IMR-90 (cell line): ENCODE measurements around the gene TMEM214. TPM values are rescaled to one million over a fixed set of nuclear protein-coding genes. Genes with fewer than 3 reads are reported as not detected.

Experiments
- ATAC-seq: fragments of 200-7000 bp; cut with Tn5 transposase; 2 replicates; pipeline ENCODE4 v1.9.1; 2020; ENCODE audit warnings: low read depth, mild to moderate bottlenecking, moderate library complexity
- BruUV-seq: library from RNA; stranded (reverse); fragments of 400-500 nt; replicated peaks from 2 replicates; lab custom pipeline; 2021; lab: Mats Ljungman, UMichigan
- CTCF ChIA-PET: fragments of 300-600 bp; formaldehyde crosslinking; extraction: SDS; loops from one replicate; lab custom pipeline; 2021; ENCODE audit warnings: antibody characterized with exemption; lab: Yijun Ruan, JAX
- POLR2A ChIA-PET: fragments of 300-600 bp; sonication (Branson Sonifier 250); formaldehyde crosslinking; loops from one replicate; lab custom pipeline; 2022; ENCODE audit warnings: antibody characterized with exemption; ENCODE audit not compliant: unreplicated experiment; lab: Charles Lee
- DNase-seq: peaks from one replicate; pipeline ENCODE4 v3.0.0; 2013
- H2AFZ ChIP-seq: replicated peaks from 2 replicates; pipeline ENCODE3; 2013; ENCODE audit warnings: low read length, mild to moderate bottlenecking; ENCODE audit not compliant: poor library complexity
- H2AK5ac ChIP-seq: 2 replicates; pipeline ENCODE4 v1.6.1; 2013; ENCODE audit warnings: low read depth, low read length, inconsistent platforms
- H2AK9ac ChIP-seq: replicated peaks from 2 replicates; pipeline ENCODE3; 2013; ENCODE audit warnings: mild to moderate bottlenecking, low read depth, low read length, moderate library complexity; ENCODE audit not compliant: poor library complexity
- H2BK120ac ChIP-seq: 2 replicates; pipeline ENCODE4 v1.6.1; 2013; ENCODE audit warnings: low read depth, low read length, inconsistent platforms
- H2BK15ac ChIP-seq: 3 replicates; pipeline ENCODE4 v1.6.1; 2013; ENCODE audit warnings: low read depth, low read length, inconsistent platforms
- H2BK20ac ChIP-seq: 2 replicates; pipeline ENCODE4 v1.6.1; 2013; ENCODE audit warnings: low read depth, mild to moderate bottlenecking, inconsistent platforms, low read length, moderate library complexity
- H2BK5ac ChIP-seq: 2 replicates; pipeline ENCODE4 v1.6.1; 2013; ENCODE audit warnings: mild to moderate bottlenecking, low read depth, low read length, inconsistent platforms; ENCODE audit not compliant: poor library complexity, severe bottlenecking
- H3K14ac ChIP-seq: replicated peaks from 2 replicates; pipeline ENCODE4 v1.6.1; 2013; ENCODE audit warnings: low read depth, low read length, inconsistent platforms
- H3K18ac ChIP-seq: 2 replicates; pipeline ENCODE4 v1.6.1; 2013; ENCODE audit warnings: low read depth, low read length, control low read depth
- H3K23ac ChIP-seq: 2 replicates; pipeline ENCODE4 v1.6.1; 2013; ENCODE audit warnings: low read depth, low read length, inconsistent platforms
- H3K27ac ChIP-seq: 2 replicates; pipeline ENCODE4 v1.5.1; 2013; ENCODE audit warnings: mild to moderate bottlenecking, control low read depth, low read length; ENCODE audit not compliant: insufficient read depth
- H3K27me3 ChIP-seq: 2 replicates; pipeline ENCODE4 v1.6.1; 2013; ENCODE audit warnings: low read length; ENCODE audit not compliant: control insufficient read depth, insufficient read depth
- H3K36me3 ChIP-seq: 2 replicates; pipeline ENCODE4 v1.6.1; 2013; ENCODE audit warnings: low read length, mixed read lengths; ENCODE audit not compliant: control insufficient read depth, insufficient read depth
- H3K4ac ChIP-seq: 2 replicates; pipeline ENCODE4 v1.6.1; 2013; ENCODE audit warnings: low read depth, low read length, inconsistent platforms
- H3K4me1 ChIP-seq: 2 replicates; pipeline ENCODE4 v1.6.1; 2013; ENCODE audit warnings: low read length, mixed read lengths; ENCODE audit not compliant: control insufficient read depth, insufficient read depth
- H3K4me2 ChIP-seq: 2 replicates; pipeline ENCODE4 v1.6.1; 2013; ENCODE audit warnings: low read depth, mild to moderate bottlenecking, control low read depth, low read length, moderate library complexity
- H3K4me3 ChIP-seq: 2 replicates; pipeline ENCODE4 v1.5.1; 2013; ENCODE audit warnings: low read depth, mild to moderate bottlenecking, control low read depth, low read length, moderate library complexity; ENCODE audit not compliant: insufficient read depth
- H3K56ac ChIP-seq: 2 replicates; pipeline ENCODE4 v1.6.1; 2013; ENCODE audit warnings: low read length, inconsistent platforms; ENCODE audit not compliant: insufficient read depth; ENCODE audit errors: extremely low read depth
- H3K79me1 ChIP-seq, 2 experiments: 2 replicates each; pipeline ENCODE4 v1.6.1; 2013; ENCODE audit warnings: low read length in 2 of 2, inconsistent platforms in 1 of 2, low read depth in 1 of 2
- H3K9ac ChIP-seq: 2 replicates; pipeline ENCODE4 v1.6.1; 2013; ENCODE audit warnings: low read depth, low read length, control low read depth
- H3K9me1 ChIP-seq: 2 replicates; pipeline ENCODE4 v1.6.1; 2013; ENCODE audit warnings: low read length, inconsistent platforms; ENCODE audit not compliant: insufficient read depth
- H3K9me3 ChIP-seq: 2 replicates; pipeline ENCODE4 v1.6.1; 2013; ENCODE audit warnings: low read length; ENCODE audit not compliant: control insufficient read depth, insufficient read depth
- H4K20me1 ChIP-seq: 2 replicates; pipeline ENCODE4 v1.6.1; 2013; ENCODE audit warnings: low read length, inconsistent platforms; ENCODE audit not compliant: insufficient read depth
- H4K5ac ChIP-seq: 2 replicates; pipeline ENCODE4 v1.6.1; 2013; ENCODE audit warnings: mild to moderate bottlenecking, low read depth, low read length, control low read depth
- H4K8ac ChIP-seq, 2 experiments: 2 replicates each; pipeline ENCODE4 v1.6.1; 2013; ENCODE audit warnings: low read depth in 2 of 2, low read length in 2 of 2, control low read depth in 1 of 2, inconsistent platforms in 1 of 2
- H4K91ac ChIP-seq: 2 replicates; pipeline ENCODE4 v1.6.1; 2013; ENCODE audit warnings: low read depth, low read length, inconsistent platforms; ENCODE audit not compliant: insufficient read depth
- BHLHE40 ChIP-seq: fragments of 150-350 bp; IDR thresholded peaks from 2 replicates; pipeline ENCODE4 v1.6.1; 2016; ENCODE audit warnings: mild to moderate bottlenecking, low read depth, low read length
- CEBPB ChIP-seq: IDR thresholded peaks from 2 replicates; pipeline ENCODE4 v1.6.1; 2012; ENCODE audit warnings: low read depth, low read length, improper control_type of control experiment
- CHD1 ChIP-seq: IDR thresholded peaks from 2 replicates; pipeline ENCODE4 v1.6.1; 2012; ENCODE audit warnings: low read depth, low read length, improper control_type of control experiment
- ELK1 ChIP-seq: fragments of 150-350 bp; IDR thresholded peaks from 2 replicates; pipeline ENCODE4 v1.6.1; 2016; ENCODE audit warnings: low read depth, mild to moderate bottlenecking, low read length, moderate library complexity, borderline replicate concordance
- MAZ ChIP-seq: IDR thresholded peaks from 2 replicates; pipeline ENCODE4 v1.6.1; 2012; ENCODE audit warnings: low read depth, mild to moderate bottlenecking, low read length, improper control_type of control experiment, moderate library complexity, borderline replicate concordance
- MXI1 ChIP-seq: IDR thresholded peaks from 2 replicates; pipeline ENCODE4 v1.6.1; 2012; ENCODE audit warnings: low read depth, mild to moderate bottlenecking, low read length, moderate library complexity, borderline replicate concordance
- POLR2A ChIP-seq: IDR thresholded peaks from 2 replicates; pipeline ENCODE4 v1.6.1; 2012; ENCODE audit warnings: mild to moderate bottlenecking, low read depth, low read length
- RAD21 ChIP-seq: IDR thresholded peaks from 2 replicates; pipeline ENCODE4 v1.6.1; 2012; ENCODE audit warnings: low read length, improper control_type of control experiment
- RFX5 ChIP-seq: IDR thresholded peaks from 2 replicates; pipeline ENCODE4 v1.8.0; 2012; ENCODE audit warnings: low read depth, mild to moderate bottlenecking, low read length, moderate library complexity
- SMC3 ChIP-seq: fragments of 150-350 bp; IDR thresholded peaks from 2 replicates; pipeline ENCODE4 v1.6.1; 2016; ENCODE audit warnings: low read depth, mild to moderate bottlenecking, antibody characterized with exemption, low read length, moderate library complexity
- WGBS, 2 experiments: methylation state at CpG; one replicate each; pipeline versions ENCODE4 v1.1.5 to v1.1.7; 2013; ENCODE audit warnings: missing lambda C conversion rate in 2 of 2; ENCODE audit not compliant: insufficient read length in 1 of 2; ENCODE audit errors: extremely low coverage in 2 of 2; 5-methylcytosine and 5-hydroxymethylcytosine counted together
- dilution Hi-C: fragments of 300-500 bp; cut with HindIII; formaldehyde crosslinking; loops from one replicate; pipeline ENCODE4 v1.14.3; 2018; ENCODE audit warnings: low sequenced_read_pairs; ENCODE audit not compliant: unreplicated experiment
- in situ Hi-C: fragments of 300-500 bp; cut with MboI; formaldehyde crosslinking; loops from 3 replicates; pipeline ENCODE4 v1.14.3; 2019; ENCODE audit warnings: low sequenced_read_pairs, inconsistent platforms, mixed read lengths
- intact Hi-C: fragments of 100-400 bp; cut with micrococcal nuclease; formaldehyde crosslinking; loops from 2 replicates; pipeline ENCODE4 v1.10.0; 2022
- polyA plus RNA-seq, 3 experiments: library from polyadenylated mRNA; depleted of rRNA; stranded (reverse); fragments of >200 nt; gene quantifications; 2 replicates each; pipeline ENCODE4 v1.2.3, GENCODE V29; 2012; ENCODE audit warnings: low replicate concordance in 1 of 3
- total RNA-seq: library from RNA; depleted of rRNA; stranded (reverse); fragments of >200 nt; gene quantifications from 2 replicates; pipeline ENCODE4 v1.2.3, GENCODE V29; 2012
- TF ChIP-seq, protein P1 (sequence below): fragments of 150-350 bp; IDR thresholded peaks from 2 replicates; pipeline ENCODE4 v1.6.1; 2017; ENCODE audit warnings: mild to moderate bottlenecking, antibody characterized with exemption, low read length, low read depth

The TMEM214 gene
- total and polyA plus RNA-seq, 2 of the 4 experiments (the other 2 are of a cell fraction), result 32.1 to 121 TPM

DNA sequence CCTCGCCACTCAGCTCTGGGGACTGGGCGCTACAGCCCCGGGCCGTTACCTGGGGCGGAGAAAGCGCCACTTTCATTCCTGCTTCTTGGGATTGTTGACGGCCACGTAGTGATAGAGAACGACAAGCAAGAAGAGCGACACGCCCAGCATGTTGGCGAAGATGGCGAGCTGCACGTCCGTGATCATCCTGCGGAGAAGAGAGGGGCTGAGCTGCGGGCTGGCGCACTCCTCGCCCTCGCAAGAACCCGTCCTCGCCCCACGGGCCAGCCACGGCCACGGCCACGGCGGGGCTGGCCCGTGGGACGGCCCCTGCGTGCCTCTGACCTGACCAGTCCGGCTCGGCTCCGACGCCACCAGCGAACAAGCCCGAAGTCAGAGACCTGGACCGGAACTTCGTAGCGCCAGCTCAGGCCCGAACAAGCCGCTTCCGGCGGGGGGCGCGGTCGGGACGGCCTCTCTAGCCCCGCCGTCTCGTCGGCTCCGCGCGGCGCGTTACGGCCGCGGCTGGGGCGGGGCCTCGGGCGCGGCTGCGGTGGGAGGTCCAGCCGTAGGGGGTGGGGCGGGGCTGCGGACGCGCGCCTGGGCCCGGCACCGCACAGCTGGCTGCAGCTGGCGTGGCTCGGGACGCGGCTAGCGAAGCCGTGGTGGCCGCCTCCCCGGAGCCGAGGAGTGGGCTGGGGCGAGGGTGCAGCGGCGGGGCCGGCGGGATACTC lies 38.7 kb downstream of the TMEM214 start, which contains the start of gene OST4:
Gene OST4, minus strand, starts transcription at position 378 of the 713 bp plus-strand sequence.
- in situ Hi-C loops, result no loop called here
- WGBS, 2 experiments, result 0% methylated on average over 46 of the region's 86 CpGs; no CpG with 5 or more reads in 1 of the 2 experiments
- peak within 1 kb of the TSS; percentile 96 to 99 for H4K8ac ChIP-seq

More for the DNA sequence above, 38.7 kb downstream of the TMEM214 start, which contains the start of gene OST4:
- peak within 1 kb of the TSS; percentile 97 for H2BK120ac ChIP-seq
- peak within 1 kb of the TSS; percentile 86 for H3K4me3 ChIP-seq
- POLR2A ChIA-PET, result interaction anchor here (0.8 kb wide), 1 partner anchor 10 kb away, joined by 3 read pairs; no protein-coding TSS in a partner anchor
- peaks cover 20% of the 10 kb centered on the region for H4K20me1 ChIP-seq
- peak within 1 kb of the TSS; percentile 94 for H2BK5ac ChIP-seq
- peak within 1 kb of the TSS; percentile 21; the same call in 2 of the 3 replicates for H2BK15ac ChIP-seq
- H2AK5ac ChIP-seq, result peak within 1 kb of the TSS; percentile 99
- peak within 1 kb of the TSS; percentile 93 for H4K91ac ChIP-seq
- H3K4ac ChIP-seq, result peak within 1 kb of the TSS; percentile 99
- H3K9ac ChIP-seq, result peak within 1 kb of the TSS; percentile 99
- H3K27me3 ChIP-seq, result no peaks in the 10 kb centered on the region
- peaks cover 33 to 47% of the 10 kb centered on the region in 2 experiments for H3K79me1 ChIP-seq
- H3K9me1 ChIP-seq, result peaks cover 27% of the 10 kb centered on the region
- peak within 1 kb of the TSS; percentile 99 for H3K4me2 ChIP-seq
- peak within 1 kb of the TSS; percentile 97 for H3K27ac ChIP-seq
- 0 out of 2 replicates have a peak, but pooled peaks have one; percentile 57 for TF ChIP-seq MXI1
- TF ChIP-seq RAD21, result no peak
- TF ChIP-seq RFX5, result no peak
- no peak for TF ChIP-seq ELK1
- TF ChIP-seq, protein P1, sequence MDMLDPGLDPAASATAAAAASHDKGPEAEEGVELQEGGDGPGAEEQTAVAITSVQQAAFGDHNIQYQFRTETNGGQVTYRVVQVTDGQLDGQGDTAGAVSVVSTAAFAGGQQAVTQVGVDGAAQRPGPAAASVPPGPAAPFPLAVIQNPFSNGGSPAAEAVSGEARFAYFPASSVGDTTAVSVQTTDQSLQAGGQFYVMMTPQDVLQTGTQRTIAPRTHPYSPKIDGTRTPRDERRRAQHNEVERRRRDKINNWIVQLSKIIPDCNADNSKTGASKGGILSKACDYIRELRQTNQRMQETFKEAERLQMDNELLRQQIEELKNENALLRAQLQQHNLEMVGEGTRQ, result no peak
- TF ChIP-seq SMC3, result 0 out of 2 replicates have a peak, but pooled peaks have one; percentile 20
- TF ChIP-seq MAZ, result peak; percentile 49; the same call in 1 of the 2 replicates
- 0 out of 2 replicates have a peak, but pooled peaks have one; percentile 29 for TF ChIP-seq CHD1
- TF ChIP-seq BHLHE40, result no peak
- TF ChIP-seq CEBPB, result no peak
- TF ChIP-seq POLR2A, result peak; percentile 92
- peak within 1 kb of the TSS; percentile 94 for H3K56ac ChIP-seq
- no TSS peak for BruUV-seq
- H2AK9ac ChIP-seq, result peak within 1 kb of the TSS; percentile 99
- H3K4me1 ChIP-seq, result peaks cover 34% of the 10 kb centered on the region
- peak within 1 kb of the TSS; percentile 81 for H2BK20ac ChIP-seq
- CTCF ChIA-PET, result no interaction called here
- peaks cover 26% of the 10 kb centered on the region for H3K36me3 ChIP-seq
- H3K9me3 ChIP-seq, result no peaks in the 10 kb centered on the region
- peak within 1 kb of the TSS; percentile 83 for H2AFZ ChIP-seq
- dilution Hi-C loops (no loop called here), intact Hi-C loops (loop anchor here (2.0 to 5.0 kb wide), 2 partner anchors 21 to 109 kb away; partner anchors contain the start of gene AGBL5)
- peak within 1 kb of the TSS; percentile 100 for H3K23ac ChIP-seq
- ATAC-seq, result peak; percentile 92
- H3K18ac ChIP-seq, result peak within 1 kb of the TSS; percentile 99
- H3K14ac ChIP-seq, result peak within 1 kb of the TSS; percentile 100
- peak; percentile 92 for DNase-seq
- H4K5ac ChIP-seq, result peak within 1 kb of the TSS; percentile 98
